Spleen (tissue), 7 donors: Measurements from ENCODE around the gene CCNY.

Source experiments
- POLR2A ChIP-seq, 3 donors: fragments of 450-650 bp; IDR thresholded peaks; one replicate each; pipeline ENCODE4 v1.5.1; 2017; ENCODE audit warnings: antibody characterized with exemption in 3 of 3, mild to moderate bottlenecking in 1 of 3
- POLR2AphosphoS5 ChIP-seq, 3 donors: sonication (generic); formaldehyde crosslinking; IDR thresholded peaks; one replicate each; pipeline ENCODE4 v1.5.1; 2017; ENCODE audit warnings: antibody characterized with exemption in 3 of 3
- TF ChIP-seq, protein P1 (sequence below), 11 experiments: fragments of 200-600 bp in 7 of 11; fragments of 450-650 bp in 4 of 11; sonication (generic) in 4 of 11; IDR thresholded peaks in 8 of 11; conservative IDR thresholded peaks in 3 of 11; 1 replicate in 7 of 11; 2 replicates in 4 of 11; pipeline versions ENCODE4 v1.4.0 to v1.8.0; 2016 to 2021; ENCODE audit warnings: antibody characterized with exemption in 11 of 11, inconsistent platforms in 4 of 11, mild to moderate bottlenecking in 1 of 11
- donor health status: DM: no; HTN: no; CAD: no; lungs with moderate emphysema.
- donor health status: DM: no; HTN: no; CAD: no.
- donor health status: DM: no; HTN: no; CAD: no.

- TF ChIP-seq, protein P1, sequence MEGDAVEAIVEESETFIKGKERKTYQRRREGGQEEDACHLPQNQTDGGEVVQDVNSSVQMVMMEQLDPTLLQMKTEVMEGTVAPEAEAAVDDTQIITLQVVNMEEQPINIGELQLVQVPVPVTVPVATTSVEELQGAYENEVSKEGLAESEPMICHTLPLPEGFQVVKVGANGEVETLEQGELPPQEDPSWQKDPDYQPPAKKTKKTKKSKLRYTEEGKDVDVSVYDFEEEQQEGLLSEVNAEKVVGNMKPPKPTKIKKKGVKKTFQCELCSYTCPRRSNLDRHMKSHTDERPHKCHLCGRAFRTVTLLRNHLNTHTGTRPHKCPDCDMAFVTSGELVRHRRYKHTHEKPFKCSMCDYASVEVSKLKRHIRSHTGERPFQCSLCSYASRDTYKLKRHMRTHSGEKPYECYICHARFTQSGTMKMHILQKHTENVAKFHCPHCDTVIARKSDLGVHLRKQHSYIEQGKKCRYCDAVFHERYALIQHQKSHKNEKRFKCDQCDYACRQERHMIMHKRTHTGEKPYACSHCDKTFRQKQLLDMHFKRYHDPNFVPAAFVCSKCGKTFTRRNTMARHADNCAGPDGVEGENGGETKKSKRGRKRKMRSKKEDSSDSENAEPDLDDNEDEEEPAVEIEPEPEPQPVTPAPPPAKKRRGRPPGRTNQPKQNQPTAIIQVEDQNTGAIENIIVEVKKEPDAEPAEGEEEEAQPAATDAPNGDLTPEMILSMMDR (IDR thresholded peaks at IDR 0.05 in 8 of 11, conservative IDR thresholded peaks at IDR 0.05 in 3 of 11) = no peak
- TF ChIP-seq POLR2A (IDR thresholded peaks at IDR 0.05) (no peak), POLR2AphosphoS5 (IDR thresholded peaks at IDR 0.05) (no peak)
These were observed 102.6 kb downstream of the CCNY start for GRCh38 chr10:35438718-35439571.
